Measurements from ENCODE around the gene BST2. TPM values are rescaled to one million over a fixed set of nuclear protein-coding genes. Genes with fewer than 3 reads are reported as not detected.

Gene BST2
- total RNA-seq, 3 donors from 2014 or later (not counting 1 experiment from before 2014, with no cell fraction given): 84.8 to 106 (median 100) TPM

DNA sequence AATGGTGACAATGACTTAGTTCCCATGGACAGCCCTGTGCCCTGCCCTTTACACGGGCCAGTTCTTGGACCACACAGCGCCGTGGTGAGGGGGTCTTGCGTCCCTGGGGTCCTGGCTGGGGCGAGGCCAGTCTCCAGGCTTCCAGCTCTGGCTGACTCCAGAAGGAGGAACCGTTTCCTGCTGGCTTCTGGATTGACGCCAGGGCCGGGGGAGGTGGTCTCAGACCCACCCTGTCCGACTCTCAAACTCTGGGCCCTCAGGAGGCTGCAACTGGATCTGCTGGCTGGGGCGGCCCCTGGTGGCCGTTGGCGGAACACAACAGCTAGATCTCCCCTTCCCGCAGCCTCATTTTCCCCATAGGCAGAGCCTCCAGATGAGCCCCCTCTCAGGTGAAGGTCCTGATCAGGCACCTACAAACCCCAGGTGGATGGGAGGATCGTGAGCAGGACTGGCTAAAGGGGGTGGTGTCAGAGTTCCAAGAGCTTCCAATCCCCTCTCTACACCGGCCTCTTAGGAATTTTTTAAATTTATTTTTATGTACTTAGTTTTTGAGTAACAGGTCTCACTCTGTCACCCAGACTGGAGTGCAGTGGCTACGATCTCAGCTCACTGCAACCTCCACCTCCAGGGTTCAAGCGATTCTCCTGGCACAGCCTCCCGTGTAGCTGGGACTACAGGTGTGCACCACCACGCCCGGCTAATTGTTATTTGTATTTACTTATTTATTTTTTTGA is 19.4 kb downstream of the BST2 start:
- H3K4me1 Mint-ChIP-seq: peaks cover 0 to 6% of the 10 kb centered on the region in 2 donors
- H3K27ac Mint-ChIP-seq: no peak overlapping the region
- ATAC-seq (peak; percentile 57 to 62 (median 59)), DNase-seq (peak; percentile 53 to 78)
- intact Hi-C loops (cut with micrococcal nuclease): loop anchor here (1.0 kb wide), 1 partner anchor 40 kb away; no protein-coding TSS in a partner anchor
- peaks cover 0 to 3% of the 10 kb centered on the region in 2 donors for H3K27me3 Mint-ChIP-seq (ENCODE audit: low read depth in 2 of 2)
- H3K36me3 ChIP-seq (ENCODE audit: control insufficient read depth, insufficient read depth, low read length): no peaks in the 10 kb centered on the region
- no peaks in the 10 kb centered on the region for H3K9me3 ChIP-seq (ENCODE audit: control insufficient read depth, insufficient read depth, low read length)
- no peak overlapping the region for H3K4me3 ChIP-seq (ENCODE audit: low read length)
- no peaks in the 10 kb centered on the region for H3K36me3 Mint-ChIP-seq
- no peaks in the 10 kb centered on the region for H3K27me3 ChIP-seq (ENCODE audit: control insufficient read depth, insufficient read depth, low read length)
- no peak overlapping the region for H3K4me3 Mint-ChIP-seq
- WGBS (ENCODE audit: insufficient coverage): 40% methylated on average over 14 of the region's 20 CpGs
- no peaks in the 10 kb centered on the region for H3K9me3 Mint-ChIP-seq
- H3K4me1 ChIP-seq (ENCODE audit: control insufficient read depth, insufficient read depth, low read length): peaks cover 18% of the 10 kb centered on the region
- no peak overlapping the region for H3K27ac ChIP-seq (ENCODE audit: low read length)
- TF ChIP-seq, protein P1, sequence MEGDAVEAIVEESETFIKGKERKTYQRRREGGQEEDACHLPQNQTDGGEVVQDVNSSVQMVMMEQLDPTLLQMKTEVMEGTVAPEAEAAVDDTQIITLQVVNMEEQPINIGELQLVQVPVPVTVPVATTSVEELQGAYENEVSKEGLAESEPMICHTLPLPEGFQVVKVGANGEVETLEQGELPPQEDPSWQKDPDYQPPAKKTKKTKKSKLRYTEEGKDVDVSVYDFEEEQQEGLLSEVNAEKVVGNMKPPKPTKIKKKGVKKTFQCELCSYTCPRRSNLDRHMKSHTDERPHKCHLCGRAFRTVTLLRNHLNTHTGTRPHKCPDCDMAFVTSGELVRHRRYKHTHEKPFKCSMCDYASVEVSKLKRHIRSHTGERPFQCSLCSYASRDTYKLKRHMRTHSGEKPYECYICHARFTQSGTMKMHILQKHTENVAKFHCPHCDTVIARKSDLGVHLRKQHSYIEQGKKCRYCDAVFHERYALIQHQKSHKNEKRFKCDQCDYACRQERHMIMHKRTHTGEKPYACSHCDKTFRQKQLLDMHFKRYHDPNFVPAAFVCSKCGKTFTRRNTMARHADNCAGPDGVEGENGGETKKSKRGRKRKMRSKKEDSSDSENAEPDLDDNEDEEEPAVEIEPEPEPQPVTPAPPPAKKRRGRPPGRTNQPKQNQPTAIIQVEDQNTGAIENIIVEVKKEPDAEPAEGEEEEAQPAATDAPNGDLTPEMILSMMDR (IDR thresholded peaks at IDR 0.05): peak; percentile 93

DNA sequence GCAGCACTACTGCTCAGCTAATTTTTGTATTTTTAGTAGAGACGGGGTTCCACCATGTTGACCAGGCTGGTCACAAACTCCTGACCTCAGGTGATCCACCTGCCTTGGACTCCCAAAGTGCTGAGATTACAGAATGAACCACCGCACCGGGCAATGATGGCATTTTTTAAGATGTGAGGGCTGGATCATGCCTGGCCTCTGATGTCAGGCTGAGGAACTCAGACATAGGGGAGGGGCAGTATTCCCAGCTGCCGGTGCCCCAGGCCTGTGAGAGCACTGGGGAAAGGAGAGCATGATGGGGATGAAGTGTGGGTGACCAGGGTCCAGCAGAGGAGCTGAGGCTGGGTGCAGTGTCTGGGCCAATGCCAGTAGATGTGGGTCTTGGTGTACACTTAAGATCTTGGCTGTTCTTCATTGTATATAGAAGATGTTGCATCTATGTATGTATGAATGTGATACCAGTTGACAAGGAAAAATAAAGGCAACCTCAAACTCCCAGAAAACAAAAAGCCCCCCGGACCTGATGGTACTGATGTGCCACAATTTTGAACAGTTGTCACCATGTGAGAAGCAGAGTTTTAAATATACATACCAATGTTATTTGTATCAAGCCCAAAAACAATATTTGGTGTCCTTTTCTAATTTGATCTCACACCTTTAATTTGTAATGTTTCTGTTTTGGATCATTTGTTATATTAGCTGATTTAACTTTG is 24.8 kb downstream of the BST2 start:
- no peak overlapping the region for H3K4me3 ChIP-seq (ENCODE audit: low read length)
- H3K4me1 ChIP-seq (ENCODE audit: control insufficient read depth, insufficient read depth, low read length): peaks cover 22% of the 10 kb centered on the region
- no peaks in the 10 kb centered on the region for H3K36me3 Mint-ChIP-seq
- no peaks in the 10 kb centered on the region for H3K9me3 Mint-ChIP-seq
- TF ChIP-seq, protein P1 (IDR thresholded peaks at IDR 0.05): no peak
- ATAC-seq: no peak
- WGBS (ENCODE audit: insufficient coverage): 98% methylated on average over 5 of the region's 5 CpGs
- peaks cover 0 to 7% of the 10 kb centered on the region in 2 donors for H3K27me3 Mint-ChIP-seq (ENCODE audit: low read depth in 2 of 2)
- H3K27me3 ChIP-seq (ENCODE audit: control insufficient read depth, insufficient read depth, low read length): peaks cover 2% of the 10 kb centered on the region
- no peak overlapping the region for H3K27ac Mint-ChIP-seq
- H3K4me1 Mint-ChIP-seq: peaks cover 0 to 9% of the 10 kb centered on the region in 2 donors
- H3K27ac ChIP-seq (ENCODE audit: low read length): no peak overlapping the region
- no peaks in the 10 kb centered on the region for H3K9me3 ChIP-seq (ENCODE audit: control insufficient read depth, insufficient read depth, low read length)
- no peak overlapping the region for H3K4me3 Mint-ChIP-seq
- no peaks in the 10 kb centered on the region for H3K36me3 ChIP-seq (ENCODE audit: control insufficient read depth, insufficient read depth, low read length)
- DNase-seq: no peak
- intact Hi-C loops (cut with micrococcal nuclease): no loop called here

DNA sequence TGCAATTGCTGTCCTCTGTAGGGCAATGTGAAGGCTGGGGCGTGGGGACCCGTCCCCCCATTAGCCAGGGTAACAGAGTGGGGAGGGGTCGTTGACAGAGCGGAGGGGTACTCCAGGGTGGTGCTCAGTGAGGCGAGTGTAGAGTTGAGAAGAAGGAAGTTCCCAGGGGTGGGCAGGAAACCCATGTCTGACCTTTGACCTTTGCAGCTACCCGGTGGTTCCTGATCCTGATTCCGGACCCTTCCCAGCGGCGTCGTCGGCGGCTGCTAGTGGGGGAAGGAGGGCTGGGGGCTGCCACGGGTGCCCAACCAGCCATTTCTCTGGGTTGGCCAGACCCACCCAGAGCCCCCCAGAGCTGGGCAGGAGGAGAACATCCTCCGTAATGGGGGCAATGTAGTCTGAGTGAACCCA is 26.2 kb downstream of the BST2 start:
- Histone ChIP-seq H3K9me3 (ENCODE audit: control insufficient read depth, insufficient read depth, low read length) (no peaks in the 10 kb centered on the region), H3K36me3 (ENCODE audit: control insufficient read depth, insufficient read depth, low read length) (no peaks in the 10 kb centered on the region), H3K27ac (ENCODE audit: low read length) (no peak overlapping the region), H3K27me3 (ENCODE audit: control insufficient read depth, insufficient read depth, low read length) (peaks cover 2% of the 10 kb centered on the region), H3K4me3 (ENCODE audit: low read length) (no peak overlapping the region), H3K4me1 (ENCODE audit: control insufficient read depth, insufficient read depth, low read length) (peaks cover 22% of the 10 kb centered on the region)
- TF ChIP-seq, protein P1 (IDR thresholded peaks at IDR 0.05): no peak
- H3K27ac Mint-ChIP-seq: no peak overlapping the region
- 30% methylated on average over 14 of the region's 14 CpGs for WGBS (ENCODE audit: insufficient coverage)
- no peak overlapping the region for H3K4me3 Mint-ChIP-seq
- intact Hi-C loops (cut with micrococcal nuclease): no loop called here
- H3K27me3 Mint-ChIP-seq (ENCODE audit: low read depth in 2 of 2): peaks cover 0 to 7% of the 10 kb centered on the region in 2 donors
- no peaks in the 10 kb centered on the region for H3K9me3 Mint-ChIP-seq
- ATAC-seq (no peak), DNase-seq (no peak)
- peaks cover 0 to 9% of the 10 kb centered on the region in 2 donors for H3K4me1 Mint-ChIP-seq
- H3K36me3 Mint-ChIP-seq: no peaks in the 10 kb centered on the region
